Measurements from ENCODE around the gene VPS50. TPM values are rescaled to one million over a fixed set of nuclear protein-coding genes. Genes with fewer than 3 reads are reported as not detected.
"Not testable (repeated sequence)": the region's sequence is repeated elsewhere in the genome, so short reads cannot be mapped to it uniquely, and the experiment has no call there.

Gene VPS50
- polyA plus RNA-seq, 5 donors, result 18.8 to 34.2 (median 29.8) TPM

- no peak for DNase-seq
Observed at GRCh38 chr7:93331706-93332105, 99.5 kb downstream of the VPS50 start.

- no peak for DNase-seq
Observed at GRCh38 chr7:93332172-93332571, 100.0 kb downstream of the VPS50 start.

- DNase-seq, result no peak
Observed at GRCh38 chr7:93337052-93337451, 104.9 kb downstream of the VPS50 start.

GRCh38 chr7:93342178-93342577, 110.0 kb downstream of the VPS50 start:
- DNase-seq, result not testable (repeated sequence)

GRCh38 chr7:93350338-93350737, 118.2 kb downstream of the VPS50 start:
- DNase-seq, result no peak

- no peak for DNase-seq
Observed at GRCh38 chr7:93352881-93353280, 120.7 kb downstream of the VPS50 start.

GRCh38 chr7:93354815-93355214, 122.6 kb downstream of the VPS50 start:
- no peak for DNase-seq

- DNase-seq, result no peak
Observed at GRCh38 chr7:93359520-93360198, 127.5 kb downstream of the VPS50 start.

- DNase-seq, result no peak
Observed at GRCh38 chr7:93361853-93362252, 129.7 kb downstream of the VPS50 start.

GRCh38 chr7:93364806-93365205, 132.6 kb downstream of the VPS50 start:
- DNase-seq, result no peak

GRCh38 chr7:93365341-93365740, 133.2 kb downstream of the VPS50 start:
- DNase-seq, result no peak

GRCh38 chr7:93366816-93367215, 134.7 kb downstream of the VPS50 start:
- DNase-seq, result no peak

GRCh38 chr7:93367254-93367653, 135.1 kb downstream of the VPS50 start:
- DNase-seq, result no peak

- DNase-seq, result not testable (repeated sequence)
Observed at GRCh38 chr7:93370937-93371336, 138.8 kb downstream of the VPS50 start.

- no peak for DNase-seq
Observed at GRCh38 chr7:93373537-93373936, 141.4 kb downstream of the VPS50 start.

- DNase-seq, result no peak
Observed at GRCh38 chr7:93374345-93374940, 142.3 kb downstream of the VPS50 start.

GRCh38 chr7:93375603-93376002, 143.4 kb downstream of the VPS50 start:
- DNase-seq, result no peak

- DNase-seq, result no peak
Observed at GRCh38 chr7:93378131-93378760, 146.1 kb downstream of the VPS50 start.

GRCh38 chr7:93382362-93382761, 150.2 kb downstream of the VPS50 start:
- DNase-seq, result no peak

GRCh38 chr7:93390660-93391059, 158.5 kb downstream of the VPS50 start:
- no peak for DNase-seq

GRCh38 chr7:93392984-93393383, 160.8 kb downstream of the VPS50 start:
- DNase-seq, result no peak

- DNase-seq, result no peak
Observed at GRCh38 chr7:93399642-93400041, 167.5 kb downstream of the VPS50 start.

- DNase-seq, result no peak
Observed at GRCh38 chr7:93402944-93403343, 170.8 kb downstream of the VPS50 start.
